ENCODE measurements around the gene PDAP1.

DNA sequence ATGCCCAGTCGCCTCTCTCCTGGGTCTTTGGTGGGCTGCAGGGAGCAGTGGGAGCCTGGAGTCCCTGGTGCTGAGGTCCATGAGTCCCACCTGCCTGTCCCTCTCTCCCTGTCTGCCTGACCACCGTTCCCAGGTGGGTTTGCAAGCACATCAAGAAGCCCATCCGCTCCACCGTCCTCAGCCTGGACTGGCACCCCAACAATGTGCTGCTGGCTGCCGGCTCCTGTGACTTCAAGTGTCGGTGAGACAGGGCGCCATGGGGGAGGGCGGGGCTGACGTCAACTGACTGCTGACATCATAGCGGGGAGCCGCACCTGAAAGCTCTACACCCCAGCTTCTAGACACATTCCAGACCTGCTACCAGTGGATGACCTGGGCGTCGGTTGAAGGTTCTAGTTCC is 18.6 kb downstream of the PDAP1 start:
- TF ChIP-seq, protein P1, sequence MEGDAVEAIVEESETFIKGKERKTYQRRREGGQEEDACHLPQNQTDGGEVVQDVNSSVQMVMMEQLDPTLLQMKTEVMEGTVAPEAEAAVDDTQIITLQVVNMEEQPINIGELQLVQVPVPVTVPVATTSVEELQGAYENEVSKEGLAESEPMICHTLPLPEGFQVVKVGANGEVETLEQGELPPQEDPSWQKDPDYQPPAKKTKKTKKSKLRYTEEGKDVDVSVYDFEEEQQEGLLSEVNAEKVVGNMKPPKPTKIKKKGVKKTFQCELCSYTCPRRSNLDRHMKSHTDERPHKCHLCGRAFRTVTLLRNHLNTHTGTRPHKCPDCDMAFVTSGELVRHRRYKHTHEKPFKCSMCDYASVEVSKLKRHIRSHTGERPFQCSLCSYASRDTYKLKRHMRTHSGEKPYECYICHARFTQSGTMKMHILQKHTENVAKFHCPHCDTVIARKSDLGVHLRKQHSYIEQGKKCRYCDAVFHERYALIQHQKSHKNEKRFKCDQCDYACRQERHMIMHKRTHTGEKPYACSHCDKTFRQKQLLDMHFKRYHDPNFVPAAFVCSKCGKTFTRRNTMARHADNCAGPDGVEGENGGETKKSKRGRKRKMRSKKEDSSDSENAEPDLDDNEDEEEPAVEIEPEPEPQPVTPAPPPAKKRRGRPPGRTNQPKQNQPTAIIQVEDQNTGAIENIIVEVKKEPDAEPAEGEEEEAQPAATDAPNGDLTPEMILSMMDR (optimal IDR thresholded peaks at IDR 0.05 in 1 of 3, IDR thresholded peaks at IDR 0.05 in 1 of 3, conservative IDR thresholded peaks at IDR 0.05 in 1 of 3; ENCODE audit: extremely low read depth in 1 of 3, insufficient read depth in 2 of 3, low read length in 3 of 3): no peak
- TF ChIP-seq EZH2 (IDR thresholded peaks at IDR 0.05; ENCODE audit: low read length): no peak
